Prostate gland (tissue), 2 donors: Measurements from ENCODE around the gene RGMA. TPM values are rescaled to one million over a fixed set of nuclear protein-coding genes. Genes with fewer than 3 reads are reported as not detected.

ENCODE experiments used
- DNase-seq: peaks from one replicate; pipeline ENCODE4 v3.0.0-alpha.2; 2019; ENCODE audit warnings: low spot score
- H3K27ac ChIP-seq, 2 donors: fragments of 200-600 bp; sonication (generic); 2 replicates each; pipeline ENCODE4 v1.5.1; 2017 to 2019
- H3K27me3 ChIP-seq: fragments of 200-600 bp; sonication (generic); replicated peaks from 2 replicates; pipeline ENCODE4 v1.5.1; 2019; ENCODE audit not compliant: insufficient read depth
- H3K36me3 ChIP-seq, 2 donors: fragments of 200-600 bp; sonication (generic); 1 replicate in 1 of 2; 2 replicates in 1 of 2; pipeline versions ENCODE4 v1.5.1 to v1.8.1; 2017 to 2019
- H3K4me1 ChIP-seq: fragments of 200-600 bp; sonication (generic); replicated peaks from 2 replicates; pipeline ENCODE4 v1.5.1; 2019
- H3K4me3 ChIP-seq, 2 donors: fragments of 200-600 bp; sonication (generic); 2 replicates each; pipeline ENCODE4 v1.5.1; 2017 to 2019
- H3K9me3 ChIP-seq: fragments of 200-600 bp; sonication (generic); 2 replicates; pipeline ENCODE4 v1.5.1; 2017
- CTCF ChIP-seq, 4 experiments: fragments of 200-600 bp in 2 of 4; fragments of 450-650 bp in 2 of 4; sonication (generic) in 2 of 4; IDR thresholded peaks; 1 replicate in 3 of 4; 2 replicates in 1 of 4; pipeline ENCODE4 v1.5.1; 2016 to 2019; ENCODE audit warnings: antibody characterized with exemption in 4 of 4, mild to moderate bottlenecking in 2 of 4, moderate library complexity in 2 of 4
- POLR2A ChIP-seq: fragments of 450-650 bp; IDR thresholded peaks from one replicate; pipeline ENCODE4 v1.6.1; 2016; ENCODE audit warnings: antibody characterized with exemption, mild to moderate bottlenecking
- POLR2AphosphoS5 ChIP-seq: sonication (generic); formaldehyde crosslinking; IDR thresholded peaks from one replicate; pipeline ENCODE4 v1.6.1; 2017; ENCODE audit warnings: antibody characterized with exemption
- WGBS: methylation state at CpG from one replicate; pipeline ENCODE4 v1.1.5; 2018; 5-methylcytosine and 5-hydroxymethylcytosine counted together
- intact Hi-C: fragments of 100-400 bp; cut with DNase I; formaldehyde crosslinking; loops from one replicate; pipeline ENCODE4 v1.14.2; 2022
- total RNA-seq, 2 donors: library from RNA; depleted of rRNA; stranded (reverse); fragments of >200 nt; gene quantifications; one replicate each; pipeline ENCODE4 v1.1.0, GENCODE V29; 2016

Gene RGMA
- total RNA-seq, 2 donors from 2014 or later: 10.3 to 93.8 TPM

GRCh38 chr15:93036951-93037819, 51.8 kb downstream of the RGMA start:
- Histone ChIP-seq H3K4me3 (no peak overlapping the region), H3K4me1 (no peaks in the 10 kb centered on the region), H3K9me3 (no peaks in the 10 kb centered on the region), H3K36me3 (no peaks in the 10 kb centered on the region), H3K27ac (peak overlapping the region in 1 of 2 donors; percentile 12), H3K27me3 (no peaks in the 10 kb centered on the region)
- DNase-seq: peak; percentile 61
- 62% methylated on average over 26 of the region's 29 CpGs for WGBS
- intact Hi-C loops: loop anchor here (2.0 to 5.0 kb wide), 2 partner anchors 50 to 1084 kb away; partner anchors contain the start of gene RGMA
- TF ChIP-seq POLR2AphosphoS5 (peak; percentile 45), CTCF (IDR thresholded peaks at IDR 0.05) (peak in 2 of 4 experiments; percentile 37), POLR2A (no peak)

GRCh38 chr15:93035953-93036810, 52.8 kb downstream of the RGMA start:
- Histone ChIP-seq H3K4me1 (no peaks in the 10 kb centered on the region), H3K27me3 (no peaks in the 10 kb centered on the region), H3K36me3 (no peaks in the 10 kb centered on the region), H3K27ac (no peak overlapping the region), H3K9me3 (no peaks in the 10 kb centered on the region), H3K4me3 (no peak overlapping the region)
- 79% methylated on average over 32 of the region's 32 CpGs for WGBS
- intact Hi-C loops: loop anchor here (2.0 to 5.0 kb wide), 2 partner anchors 51 to 1085 kb away; partner anchors contain the start of gene RGMA
- no peak for DNase-seq
- TF ChIP-seq POLR2A: no peak
- peak; percentile 9 to 73 (median 45) for TF ChIP-seq CTCF (IDR thresholded peaks at IDR 0.05)

- WGBS: 85% methylated on average over 18 of the region's 18 CpGs
- no peak for DNase-seq
- Histone ChIP-seq H3K4me3 (no peak overlapping the region), H3K27me3 (no peaks in the 10 kb centered on the region), H3K36me3 (no peaks in the 10 kb centered on the region), H3K9me3 (no peaks in the 10 kb centered on the region), H3K27ac (no peak overlapping the region), H3K4me1 (peaks cover 3% of the 10 kb centered on the region)
- intact Hi-C loops: loop anchor here (5.0 kb wide), 1 partner anchor 52 kb away; the partner anchor contains the start of gene RGMA
- TF ChIP-seq CTCF (IDR thresholded peaks at IDR 0.05) (no peak), POLR2AphosphoS5 (no peak), POLR2A (no peak)
Measured at GRCh38 chr15:93035092-93035915, 53.7 kb downstream of the RGMA start.

GRCh38 chr15:93034512-93034911, 54.5 kb downstream of the RGMA start:
- 84% methylated on average over 7 of the region's 7 CpGs for WGBS
- no peak overlapping the region for H3K27ac ChIP-seq
- no peaks in the 10 kb centered on the region for H3K36me3 ChIP-seq
- H3K4me3 ChIP-seq: no peak overlapping the region
- TF ChIP-seq POLR2A (no peak), POLR2AphosphoS5 (no peak), CTCF (IDR thresholded peaks at IDR 0.05) (no peak)
- peaks cover 11% of the 10 kb centered on the region for H3K4me1 ChIP-seq
- DNase-seq: no peak
- H3K27me3 ChIP-seq: no peaks in the 10 kb centered on the region
- no peaks in the 10 kb centered on the region for H3K9me3 ChIP-seq
- intact Hi-C loops: no loop called here
